Ascending aorta (tissue), 2 donors: ENCODE data around the gene HS3ST4. TPM values are rescaled to one million over a fixed set of nuclear protein-coding genes. Genes with fewer than 3 reads are reported as not detected.

ENCODE experiments used
- DNase-seq, 2 donors: peaks; one replicate each; pipeline ENCODE4 v3.0.0-alpha.2; 2019; ENCODE audit warnings: low spot score in 2 of 2
- H3K27ac ChIP-seq, 2 donors: fragments of 200-600 bp; sonication (generic); one replicate each; pipeline ENCODE4 v1.5.1; 2016 to 2017; ENCODE audit warnings: mild to moderate bottlenecking in 1 of 2
- H3K27me3 ChIP-seq: fragments of 200-600 bp; sonication (generic); one replicate; pipeline ENCODE4 v1.5.1; 2017
- H3K36me3 ChIP-seq, 2 donors: fragments of 200-600 bp; sonication (generic); one replicate each; pipeline ENCODE4 v1.5.1; 2016
- H3K4me1 ChIP-seq, 2 donors: fragments of 200-600 bp; sonication (generic); one replicate each; pipeline ENCODE4 v1.5.1; 2016 to 2017; ENCODE audit warnings: mild to moderate bottlenecking in 1 of 2
- H3K4me3 ChIP-seq, 2 donors: fragments of 200-600 bp; sonication (generic); one replicate each; pipeline ENCODE4 v1.5.1; 2016 to 2017; ENCODE audit warnings: mild to moderate bottlenecking in 1 of 2
- H3K9me3 ChIP-seq, 2 donors: fragments of 200-600 bp; sonication (generic); one replicate each; pipeline ENCODE4 v1.5.1; 2016
- intact Hi-C: fragments of 100-400 bp; cut with DNase I; formaldehyde crosslinking; loops from one replicate; pipeline ENCODE4 v1.15.1; 2023
- total RNA-seq: library from RNA; depleted of rRNA; stranded (reverse); fragments of >200 nt; gene quantifications from one replicate; pipeline ENCODE4 v1.1.0, GENCODE V29; 2016
- TF ChIP-seq, protein P1 (sequence below), 3 experiments: fragments of 200-600 bp in 2 of 3; fragments of 450-650 bp in 1 of 3; sonication (generic) in 2 of 3; IDR thresholded peaks; one replicate each; pipeline ENCODE4 v1.5.1; 2016 to 2019; ENCODE audit warnings: antibody characterized with exemption in 3 of 3, mild to moderate bottlenecking in 1 of 3, moderate library complexity in 1 of 3

HS3ST4 gene
- total RNA-seq, 1 donor from 2014 or later = not detected

DNA sequence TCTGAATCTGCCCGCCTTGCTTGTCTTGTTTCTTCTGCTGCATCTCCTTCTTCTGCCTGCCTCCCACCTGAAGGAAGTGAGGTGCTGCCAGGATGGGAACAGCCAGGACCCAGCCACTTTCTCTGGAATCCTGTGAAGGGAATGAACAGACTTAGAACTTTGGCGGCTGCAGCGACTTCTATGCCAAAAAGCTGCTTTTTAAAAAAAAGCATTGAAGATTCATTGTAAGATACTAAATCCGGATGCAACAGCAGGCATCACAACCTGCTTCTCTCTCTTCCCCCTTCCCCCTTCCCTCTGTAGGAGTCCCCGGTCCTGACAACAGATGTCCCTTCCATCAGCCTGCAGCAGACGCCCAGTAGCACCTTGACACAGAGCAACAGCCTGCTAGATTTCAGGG lies 176.3 kb downstream of the HS3ST4 start:
- Histone ChIP-seq H3K36me3 (no peaks in the 10 kb centered on the region), H3K4me3 (no peak overlapping the region), H3K27me3 (no peaks in the 10 kb centered on the region), H3K4me1 (no peaks in the 10 kb centered on the region), H3K9me3 (no peaks in the 10 kb centered on the region), H3K27ac (no peak overlapping the region)
- intact Hi-C loops = no loop called here
- TF ChIP-seq, protein P1, sequence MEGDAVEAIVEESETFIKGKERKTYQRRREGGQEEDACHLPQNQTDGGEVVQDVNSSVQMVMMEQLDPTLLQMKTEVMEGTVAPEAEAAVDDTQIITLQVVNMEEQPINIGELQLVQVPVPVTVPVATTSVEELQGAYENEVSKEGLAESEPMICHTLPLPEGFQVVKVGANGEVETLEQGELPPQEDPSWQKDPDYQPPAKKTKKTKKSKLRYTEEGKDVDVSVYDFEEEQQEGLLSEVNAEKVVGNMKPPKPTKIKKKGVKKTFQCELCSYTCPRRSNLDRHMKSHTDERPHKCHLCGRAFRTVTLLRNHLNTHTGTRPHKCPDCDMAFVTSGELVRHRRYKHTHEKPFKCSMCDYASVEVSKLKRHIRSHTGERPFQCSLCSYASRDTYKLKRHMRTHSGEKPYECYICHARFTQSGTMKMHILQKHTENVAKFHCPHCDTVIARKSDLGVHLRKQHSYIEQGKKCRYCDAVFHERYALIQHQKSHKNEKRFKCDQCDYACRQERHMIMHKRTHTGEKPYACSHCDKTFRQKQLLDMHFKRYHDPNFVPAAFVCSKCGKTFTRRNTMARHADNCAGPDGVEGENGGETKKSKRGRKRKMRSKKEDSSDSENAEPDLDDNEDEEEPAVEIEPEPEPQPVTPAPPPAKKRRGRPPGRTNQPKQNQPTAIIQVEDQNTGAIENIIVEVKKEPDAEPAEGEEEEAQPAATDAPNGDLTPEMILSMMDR (IDR thresholded peaks at IDR 0.05) = no peak
- no peak for DNase-seq

DNA sequence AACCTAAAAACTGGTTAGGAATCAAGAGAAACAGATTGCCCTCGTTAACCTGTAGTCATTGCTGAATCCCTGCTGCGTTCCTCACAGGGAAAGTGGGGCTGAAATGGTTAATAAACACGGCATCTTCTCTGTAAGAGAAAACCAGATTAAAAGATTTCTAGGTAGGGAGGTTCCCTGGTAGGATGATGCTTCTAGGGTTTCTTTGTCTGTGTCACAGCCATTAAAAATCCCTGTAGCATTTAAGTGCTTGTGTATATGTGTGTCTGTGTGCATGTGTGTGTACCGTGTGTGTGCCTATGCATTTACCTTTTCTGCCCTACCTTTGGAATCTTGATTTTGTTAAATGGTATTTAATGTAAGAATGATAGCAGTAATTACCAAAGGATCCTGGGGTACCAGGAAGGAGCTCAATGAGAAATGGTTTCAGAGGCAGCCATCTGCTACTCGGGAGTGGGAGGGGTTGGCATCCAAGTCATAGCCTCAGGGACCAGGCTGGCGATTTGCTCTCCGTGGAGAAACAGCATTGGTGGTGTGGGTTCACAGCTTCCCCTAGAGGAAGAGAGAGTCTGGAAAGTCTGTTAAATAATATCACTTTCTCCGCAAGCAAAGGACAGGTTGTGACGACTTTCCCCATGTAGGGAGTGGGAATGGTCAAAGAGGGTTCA lies 177.1 kb downstream of the HS3ST4 start:
- H3K36me3 ChIP-seq = no peaks in the 10 kb centered on the region
- no peaks in the 10 kb centered on the region for H3K9me3 ChIP-seq

DNA sequence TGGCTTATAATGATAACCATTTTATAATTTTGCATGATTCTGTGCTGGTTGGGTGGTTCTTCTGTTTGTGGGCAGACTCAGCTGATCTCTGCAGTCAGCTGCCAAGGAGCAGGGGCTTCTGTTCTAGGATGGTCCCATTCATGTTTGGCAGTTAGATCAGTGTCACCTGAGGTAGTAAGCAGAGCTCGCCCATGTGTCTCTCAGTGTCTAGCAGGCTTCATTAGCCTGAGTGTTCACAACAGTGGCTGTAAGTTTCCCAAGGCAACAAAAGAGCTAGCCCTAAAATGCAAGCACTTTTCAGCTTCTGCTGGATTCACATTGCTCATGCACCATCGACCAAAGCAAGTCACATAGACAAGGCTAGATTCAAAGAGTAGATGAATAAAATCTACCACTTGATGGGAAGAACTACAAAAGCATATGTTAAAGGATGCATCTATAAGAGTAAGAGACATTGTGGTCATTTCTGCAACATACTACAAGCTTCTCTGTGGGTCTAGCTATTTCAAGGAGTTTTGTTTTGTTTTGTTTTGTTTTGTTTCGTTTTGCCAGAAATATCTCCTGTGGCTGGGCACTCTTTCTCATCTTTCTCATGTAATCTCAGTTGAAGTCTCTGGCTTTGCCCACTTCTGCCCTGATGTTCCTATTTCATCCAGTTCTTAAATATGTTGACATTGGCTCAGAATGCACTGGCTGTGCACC lies 180.8 kb downstream of the HS3ST4 start:
- Histone ChIP-seq H3K4me3 (no peak overlapping the region), H3K27me3 (no peaks in the 10 kb centered on the region), H3K27ac (no peak overlapping the region), H3K9me3 (no peaks in the 10 kb centered on the region), H3K36me3 (no peaks in the 10 kb centered on the region), H3K4me1 (no peaks in the 10 kb centered on the region)
- TF ChIP-seq, protein P1 (IDR thresholded peaks at IDR 0.05) = no peak
- intact Hi-C loops = no loop called here
- DNase-seq = no peak

More for the DNA sequence above, 177.1 kb downstream of the HS3ST4 start:
- DNase-seq = no peak
- no peak overlapping the region for H3K27ac ChIP-seq
- no peaks in the 10 kb centered on the region for H3K4me1 ChIP-seq
- no peak overlapping the region for H3K4me3 ChIP-seq
- no peaks in the 10 kb centered on the region for H3K27me3 ChIP-seq
- intact Hi-C loops = no loop called here
- TF ChIP-seq, protein P1 (IDR thresholded peaks at IDR 0.05) = no peak

DNA sequence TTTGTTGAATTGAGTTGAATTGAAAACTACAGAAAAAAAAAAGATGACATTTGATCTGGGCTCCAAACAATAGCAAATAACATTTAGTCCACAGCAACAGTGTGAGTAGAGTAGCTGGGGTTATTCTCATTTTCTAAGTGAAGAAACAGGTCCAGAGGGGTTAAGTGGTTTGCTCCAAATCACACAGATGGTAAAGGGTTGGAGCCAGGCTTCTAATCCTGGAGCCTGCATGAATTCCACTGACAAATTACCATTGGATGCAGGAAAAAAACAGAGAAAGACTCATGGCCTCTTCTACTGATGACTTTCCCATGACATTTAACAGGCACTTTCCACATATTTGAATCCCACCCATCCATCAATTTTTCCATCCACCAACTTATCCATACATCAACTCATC lies 182.4 kb downstream of the HS3ST4 start:
- no peaks in the 10 kb centered on the region for H3K27me3 ChIP-seq
- TF ChIP-seq, protein P1 (IDR thresholded peaks at IDR 0.05) = no peak
- DNase-seq = no peak
- H3K4me1 ChIP-seq = no peaks in the 10 kb centered on the region
- no peaks in the 10 kb centered on the region for H3K9me3 ChIP-seq
- H3K27ac ChIP-seq = no peak overlapping the region
- intact Hi-C loops = no loop called here
- H3K36me3 ChIP-seq = no peaks in the 10 kb centered on the region
- H3K4me3 ChIP-seq = no peak overlapping the region

DNA sequence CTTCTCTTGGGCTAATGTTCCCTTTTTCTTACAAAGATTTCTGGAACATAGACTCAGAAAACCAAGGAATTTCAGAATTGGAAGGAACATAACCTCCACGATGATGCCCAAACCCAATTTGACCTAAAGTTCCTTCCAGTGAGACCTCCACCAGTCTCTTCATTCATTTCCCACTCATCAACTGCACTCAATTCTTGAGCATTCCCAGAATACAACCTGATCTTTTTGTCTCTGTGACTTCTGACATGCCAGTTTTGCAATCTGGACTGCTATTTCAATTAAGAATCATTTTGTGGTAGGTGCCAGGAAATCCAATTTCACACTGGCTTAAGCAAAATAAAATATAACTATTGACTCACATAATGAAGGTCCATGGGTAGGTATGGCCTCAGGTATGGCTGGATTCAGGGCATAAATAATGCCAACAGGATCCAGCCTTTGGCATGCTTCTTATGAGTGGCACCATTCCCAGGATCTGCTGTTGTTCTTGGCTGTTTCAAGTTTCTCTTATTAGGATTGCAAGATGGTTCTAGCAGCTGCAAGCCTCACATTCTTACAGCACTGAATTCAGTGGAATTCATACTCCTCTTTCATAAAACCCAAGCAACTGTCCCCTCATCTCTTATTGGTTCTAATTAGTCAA lies 184.3 kb downstream of the HS3ST4 start:
- Histone ChIP-seq H3K4me3 (no peak overlapping the region), H3K4me1 (no peaks in the 10 kb centered on the region), H3K27me3 (no peaks in the 10 kb centered on the region), H3K27ac (no peak overlapping the region), H3K36me3 (no peaks in the 10 kb centered on the region), H3K9me3 (no peaks in the 10 kb centered on the region)
- TF ChIP-seq, protein P1 (IDR thresholded peaks at IDR 0.05) = no peak
- intact Hi-C loops = no loop called here
- DNase-seq = no peak
